Osteocyte (in vitro differentiated cells): Measurements from ENCODE around the gene SEMA6B. TPM values are rescaled to one million over a fixed set of nuclear protein-coding genes. Genes with fewer than 3 reads are reported as not detected.
"Not testable (repeated sequence)": the region's sequence is repeated elsewhere in the genome, so short reads cannot be mapped to it uniquely, and the experiment has no call there.

Experiments used
- DNase-seq: peaks from one replicate; pipeline ENCODE4 v3.0.0; 2021; ENCODE audit warnings: mixed read lengths; ENCODE audit not compliant: unreplicated experiment; ENCODE audit errors: extremely low spot score
- H3K27ac Mint-ChIP-seq: one replicate; pipeline ENCODE4 v1.8.0; 2021; ENCODE audit warnings: mild to moderate bottlenecking, mixed read lengths; ENCODE audit not compliant: unreplicated experiment
- H3K27me3 Mint-ChIP-seq: one replicate; pipeline ENCODE4 v1.8.0; 2021; ENCODE audit warnings: mixed read lengths; ENCODE audit not compliant: unreplicated experiment
- H3K36me3 Mint-ChIP-seq: one replicate; pipeline ENCODE4 v1.8.0; 2021; ENCODE audit warnings: mixed read lengths; ENCODE audit not compliant: unreplicated experiment
- H3K4me1 Mint-ChIP-seq: one replicate; pipeline ENCODE4 v1.8.0; 2021; ENCODE audit warnings: mixed read lengths; ENCODE audit not compliant: unreplicated experiment
- H3K4me3 Mint-ChIP-seq: one replicate; pipeline ENCODE4 v1.8.0; 2021; ENCODE audit warnings: mild to moderate bottlenecking, moderate library complexity, mixed read lengths; ENCODE audit not compliant: unreplicated experiment
- H3K9me3 Mint-ChIP-seq: one replicate; pipeline ENCODE4 v1.8.0; 2021; ENCODE audit warnings: mixed read lengths; ENCODE audit not compliant: unreplicated experiment
- total RNA-seq: library from RNA; stranded (reverse); gene quantifications from 2 replicates; pipeline ENCODE4 v1.2.1, GENCODE V29; 2021
- TF ChIP-seq, protein P1 (sequence below): fragments of 200-600 bp; sonication (generic); IDR thresholded peaks from 2 replicates; pipeline ENCODE4 v1.5.0; 2021; ENCODE audit warnings: antibody characterized with exemption, mild to moderate bottlenecking, moderate library complexity

The SEMA6B gene
- total RNA-seq, 1 donor from 2014 or later = 6.2 TPM

DNA sequence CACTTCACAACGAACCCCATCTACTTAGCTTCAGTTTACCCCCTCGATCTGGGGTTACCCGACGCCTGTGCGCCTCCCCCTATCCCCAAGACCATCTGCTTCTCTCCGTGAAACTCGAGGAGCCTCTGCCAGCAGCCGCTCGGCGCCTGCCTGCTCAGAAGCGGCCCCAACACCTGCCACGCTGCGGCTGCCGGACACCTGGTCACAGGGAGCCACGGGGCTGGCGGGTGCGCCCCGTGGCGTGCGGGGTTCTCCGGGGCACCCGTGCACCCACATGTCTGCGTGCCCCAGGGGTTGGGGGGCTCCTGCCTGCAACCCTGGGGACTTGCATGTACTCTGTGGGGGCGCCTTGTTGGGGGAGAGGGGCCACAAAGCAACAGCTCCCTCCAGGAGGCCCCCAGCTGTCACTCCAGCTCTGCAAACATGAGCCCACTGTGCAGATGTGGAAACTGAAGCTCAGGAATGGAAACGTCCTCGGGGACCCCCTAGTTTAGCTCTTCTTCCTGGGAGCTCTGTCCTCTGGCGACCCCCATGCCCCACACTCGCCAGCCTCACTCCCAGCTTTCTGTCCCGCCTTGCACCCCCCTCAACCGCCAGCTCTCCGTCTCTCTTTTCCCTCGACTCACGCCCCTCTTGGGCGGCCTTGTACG is 7.0 kb upstream of the SEMA6B start:
- Mint-ChIP-seq H3K4me3 (no peak overlapping the region), H3K36me3 (peaks cover 3% of the 10 kb centered on the region), H3K27ac (no peak overlapping the region), H3K9me3 (no peaks in the 10 kb centered on the region), H3K4me1 (peaks cover 9% of the 10 kb centered on the region), H3K27me3 (no peaks in the 10 kb centered on the region)
- no peak for DNase-seq
- TF ChIP-seq, protein P1, sequence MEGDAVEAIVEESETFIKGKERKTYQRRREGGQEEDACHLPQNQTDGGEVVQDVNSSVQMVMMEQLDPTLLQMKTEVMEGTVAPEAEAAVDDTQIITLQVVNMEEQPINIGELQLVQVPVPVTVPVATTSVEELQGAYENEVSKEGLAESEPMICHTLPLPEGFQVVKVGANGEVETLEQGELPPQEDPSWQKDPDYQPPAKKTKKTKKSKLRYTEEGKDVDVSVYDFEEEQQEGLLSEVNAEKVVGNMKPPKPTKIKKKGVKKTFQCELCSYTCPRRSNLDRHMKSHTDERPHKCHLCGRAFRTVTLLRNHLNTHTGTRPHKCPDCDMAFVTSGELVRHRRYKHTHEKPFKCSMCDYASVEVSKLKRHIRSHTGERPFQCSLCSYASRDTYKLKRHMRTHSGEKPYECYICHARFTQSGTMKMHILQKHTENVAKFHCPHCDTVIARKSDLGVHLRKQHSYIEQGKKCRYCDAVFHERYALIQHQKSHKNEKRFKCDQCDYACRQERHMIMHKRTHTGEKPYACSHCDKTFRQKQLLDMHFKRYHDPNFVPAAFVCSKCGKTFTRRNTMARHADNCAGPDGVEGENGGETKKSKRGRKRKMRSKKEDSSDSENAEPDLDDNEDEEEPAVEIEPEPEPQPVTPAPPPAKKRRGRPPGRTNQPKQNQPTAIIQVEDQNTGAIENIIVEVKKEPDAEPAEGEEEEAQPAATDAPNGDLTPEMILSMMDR = no peak

DNA sequence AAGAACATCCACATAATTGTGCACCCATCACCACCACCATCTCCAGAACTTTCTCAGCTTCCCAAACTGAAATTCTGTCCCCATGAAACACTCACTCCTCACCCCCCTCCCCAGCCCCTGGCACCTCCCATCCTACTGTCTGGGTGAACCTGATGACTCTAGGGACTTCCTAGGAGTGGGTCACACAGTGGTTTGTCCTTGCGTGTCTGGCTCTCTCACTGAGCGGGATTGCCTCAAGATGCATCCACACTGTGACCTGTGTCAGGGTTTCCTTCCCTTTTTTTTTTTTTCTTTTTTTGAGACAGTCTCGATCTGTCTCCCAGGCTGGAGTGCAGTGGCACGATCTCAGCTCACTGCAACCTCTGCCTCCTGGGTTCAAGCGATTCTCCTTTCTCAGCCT is 4.1 kb upstream of the SEMA6B start:
- H3K36me3 Mint-ChIP-seq = not testable (repeated sequence)

DNA sequence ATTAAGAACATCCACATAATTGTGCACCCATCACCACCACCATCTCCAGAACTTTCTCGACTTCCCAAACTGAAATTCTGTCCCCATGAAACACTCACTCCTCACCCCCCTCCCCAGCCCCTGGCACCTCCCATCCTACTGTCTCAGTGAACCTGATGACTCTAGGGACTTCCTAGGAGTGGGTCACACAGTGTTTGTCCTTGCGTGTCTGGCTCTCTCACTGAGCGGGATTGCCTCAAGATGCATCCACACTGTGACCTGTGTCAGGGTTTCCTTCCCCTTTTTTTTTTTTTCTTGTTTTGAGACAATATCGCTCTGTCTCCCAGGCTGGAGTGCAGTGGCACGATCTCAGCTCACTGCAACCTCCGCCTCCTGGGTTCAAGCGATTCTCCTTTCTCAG is 2.6 kb upstream of the SEMA6B start:
- not testable (repeated sequence) for H3K27ac Mint-ChIP-seq, H3K27me3 Mint-ChIP-seq, DNase-seq, H3K4me3 Mint-ChIP-seq, H3K36me3 Mint-ChIP-seq, H3K4me1 Mint-ChIP-seq, H3K9me3 Mint-ChIP-seq

More for the DNA sequence above, 4.1 kb upstream of the SEMA6B start:
- not testable (repeated sequence) for H3K4me3 Mint-ChIP-seq, H3K4me1 Mint-ChIP-seq, H3K9me3 Mint-ChIP-seq, DNase-seq, H3K27me3 Mint-ChIP-seq, H3K27ac Mint-ChIP-seq

DNA sequence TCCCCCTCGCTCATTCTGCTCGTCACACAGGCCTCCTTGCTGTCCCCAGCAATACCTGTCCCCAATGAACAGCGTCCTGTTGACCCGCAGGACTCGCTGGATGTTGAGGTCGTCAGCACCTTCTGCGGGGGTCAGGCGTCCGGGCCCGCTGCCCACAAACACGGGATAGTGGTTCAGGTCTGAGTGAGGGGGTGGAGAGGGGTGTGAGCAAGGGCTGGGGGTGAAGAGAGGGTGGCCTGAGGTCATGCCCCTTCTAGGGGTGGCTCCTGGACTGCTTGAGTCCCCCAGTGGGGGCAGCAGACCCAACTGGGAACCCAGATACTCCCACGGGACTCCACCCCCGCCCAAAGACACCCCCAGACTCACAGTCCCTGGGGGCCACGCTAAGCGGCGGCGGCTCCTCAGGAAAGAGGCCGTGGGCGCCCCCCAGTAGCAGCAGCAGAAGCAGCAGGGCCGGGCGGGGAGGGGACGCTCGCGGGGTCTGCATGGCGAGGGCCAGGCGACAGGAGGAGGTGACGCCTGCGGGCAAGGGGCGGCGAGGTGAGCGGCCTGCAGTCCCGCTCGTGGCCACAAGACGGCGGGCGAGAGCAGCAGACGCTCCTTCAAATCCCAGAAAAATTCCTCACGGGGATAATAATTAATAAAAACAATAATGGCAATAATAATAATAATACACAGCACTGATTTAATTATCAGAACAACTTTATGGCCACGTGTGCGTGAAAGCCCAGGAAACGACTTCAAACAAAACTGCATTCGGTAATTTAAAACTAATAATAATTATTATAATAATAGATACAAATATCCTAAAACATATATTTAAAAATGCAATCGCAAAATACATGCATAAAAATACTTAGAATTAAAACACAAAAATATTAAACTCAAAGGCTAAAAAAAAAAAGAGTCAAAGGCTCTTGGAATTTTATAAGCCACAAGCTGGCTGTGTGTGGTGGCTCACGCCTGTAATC is 1.2 kb downstream of the SEMA6B start:
- Mint-ChIP-seq H3K27me3 (no peaks in the 10 kb centered on the region), H3K4me3 (no peak overlapping the region), H3K36me3 (no peaks in the 10 kb centered on the region), H3K27ac (no peak overlapping the region), H3K4me1 (peaks cover 2% of the 10 kb centered on the region), H3K9me3 (no peaks in the 10 kb centered on the region)
- no peak for DNase-seq
- TF ChIP-seq, protein P1 = peak; percentile 100

DNA sequence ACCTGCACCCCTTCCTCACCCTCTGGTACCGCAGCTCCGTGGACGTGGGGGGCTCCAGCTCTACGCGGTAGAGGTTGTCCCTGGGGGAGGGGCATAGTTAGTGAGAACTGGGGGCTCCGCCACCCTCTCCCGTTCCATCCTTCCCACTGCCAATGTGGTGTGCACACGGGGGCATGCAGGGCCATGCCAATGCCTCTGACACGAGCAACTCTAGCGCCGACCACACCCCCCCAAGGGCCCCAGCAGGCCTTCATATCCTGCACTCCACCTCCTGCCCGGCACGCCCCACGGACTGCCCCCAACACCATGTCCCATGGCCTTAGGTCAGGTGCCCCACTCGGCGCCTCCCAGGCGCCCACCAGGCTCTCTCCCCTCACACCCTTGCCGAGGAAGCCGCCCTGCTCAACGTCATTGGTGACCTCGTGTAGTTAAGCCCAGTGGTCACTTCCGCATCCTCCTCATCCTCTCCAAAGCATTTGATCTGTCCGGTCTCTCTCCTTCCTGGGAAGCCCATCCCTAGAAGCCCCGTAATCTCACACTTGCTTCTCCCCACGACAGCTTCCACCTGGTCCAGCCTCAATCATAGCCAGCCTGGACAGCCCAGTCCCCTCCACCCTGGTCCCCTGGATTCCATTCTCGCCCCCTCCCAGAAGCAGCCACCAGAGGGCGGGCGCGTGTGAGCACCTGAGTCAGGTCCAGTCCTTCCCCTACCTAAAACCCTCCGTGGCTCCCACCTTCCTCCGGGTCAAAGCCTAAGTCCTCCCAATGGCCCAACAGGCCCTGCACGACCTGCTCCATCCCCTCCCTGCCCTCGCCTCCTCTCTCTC is 2.1 kb downstream of the SEMA6B start:
- Mint-ChIP-seq H3K4me3 (no peak overlapping the region), H3K27me3 (no peaks in the 10 kb centered on the region), H3K4me1 (peaks cover 2% of the 10 kb centered on the region), H3K9me3 (no peaks in the 10 kb centered on the region), H3K36me3 (no peaks in the 10 kb centered on the region), H3K27ac (no peak overlapping the region)
- TF ChIP-seq, protein P1 = no peak
- DNase-seq = no peak
